Occipital lobe (tissue), 3 donors: Measurements from ENCODE around the gene ARL17A. TPM values are rescaled to one million over a fixed set of nuclear protein-coding genes. Genes with fewer than 3 reads are reported as not detected.
"Not testable (repeated sequence)": the region's sequence is repeated elsewhere in the genome, so short reads cannot be mapped to it uniquely, and the experiment has no call there.

Experiments
- DNase-seq: peaks from one replicate; lab custom pipeline; 2025; lab: John Stamatoyannopoulos, UW
- small RNA-seq: library from RNA; depleted of rRNA; stranded (forward); fragments of <200 nt; gene quantifications from one replicate; pipeline ENCODE3, GENCODE V24; 2014
- total RNA-seq: library from RNA; depleted of rRNA; stranded (reverse); fragments of >200 nt; gene quantifications from one replicate; pipeline ENCODE4 v1.2.3, GENCODE V29; 2014

The ARL17A gene
- total RNA-seq, 1 donor from 2014 or later = 10.9 TPM

DNA sequence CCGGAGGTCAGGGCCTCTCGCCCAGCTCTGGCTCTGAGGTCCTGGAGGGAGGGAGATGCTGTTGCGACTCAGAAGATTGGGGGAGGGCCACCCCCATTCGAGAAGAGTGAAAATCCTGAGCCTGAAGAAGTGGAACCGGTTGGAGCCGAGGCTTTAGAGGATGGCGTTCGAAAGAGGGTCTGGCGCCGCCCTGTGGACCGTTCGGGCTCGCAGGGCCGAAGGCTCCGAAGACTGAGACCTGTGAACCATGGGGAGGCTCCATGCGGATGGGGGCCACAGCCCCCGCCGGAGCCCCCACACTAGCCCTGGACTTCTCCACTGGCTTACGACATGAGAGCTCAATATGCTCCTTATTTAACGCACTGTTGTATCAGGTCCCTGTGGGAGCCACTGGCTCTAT lies 20.3 kb downstream of the ARL17A start:
- DNase-seq = not testable (repeated sequence)

DNA sequence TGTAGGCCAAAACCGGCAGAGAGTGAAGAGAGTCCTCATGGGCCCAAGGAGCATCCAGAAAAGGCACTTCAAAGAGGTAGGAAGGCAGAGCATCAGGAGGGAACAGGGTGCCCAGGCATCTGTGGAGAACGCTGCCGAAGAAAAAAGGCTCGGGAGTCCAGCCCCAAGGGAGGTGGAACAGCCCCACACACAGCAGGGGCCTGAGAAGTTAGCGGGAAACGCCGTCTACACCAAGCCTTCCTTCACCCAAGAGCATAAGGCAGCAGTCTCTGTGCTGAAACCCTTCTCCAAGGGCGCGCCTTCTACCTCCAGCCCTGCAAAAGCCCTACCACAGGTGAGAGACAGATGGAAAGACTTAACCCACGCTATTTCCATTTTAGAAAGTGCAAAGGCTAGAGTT lies 30.9 kb downstream of the ARL17A start:
- not testable (repeated sequence) for DNase-seq

GRCh38 chr17:46534716-46535115 lies 44.8 kb downstream of the ARL17A start:
- DNase-seq = not testable (repeated sequence)

GRCh38 chr17:46512168-46512567 lies 67.3 kb downstream of the ARL17A start, which contains the start of gene LRRC37A2:
TSS of gene LRRC37A2 (plus strand) at chr17:46512468. CDS start at chr17:46512713, 245 bp downstream.
- not testable (repeated sequence) for DNase-seq

- DNase-seq = not testable (repeated sequence)
Observed at GRCh38 chr17:46505896-46506295, 73.6 kb downstream of the ARL17A start.

GRCh38 chr17:46499437-46500139 lies 79.9 kb downstream of the ARL17A start:
- not testable (repeated sequence) for DNase-seq

GRCh38 chr17:46492021-46492420 lies 87.5 kb downstream of the ARL17A start:
- DNase-seq = not testable (repeated sequence)

DNA sequence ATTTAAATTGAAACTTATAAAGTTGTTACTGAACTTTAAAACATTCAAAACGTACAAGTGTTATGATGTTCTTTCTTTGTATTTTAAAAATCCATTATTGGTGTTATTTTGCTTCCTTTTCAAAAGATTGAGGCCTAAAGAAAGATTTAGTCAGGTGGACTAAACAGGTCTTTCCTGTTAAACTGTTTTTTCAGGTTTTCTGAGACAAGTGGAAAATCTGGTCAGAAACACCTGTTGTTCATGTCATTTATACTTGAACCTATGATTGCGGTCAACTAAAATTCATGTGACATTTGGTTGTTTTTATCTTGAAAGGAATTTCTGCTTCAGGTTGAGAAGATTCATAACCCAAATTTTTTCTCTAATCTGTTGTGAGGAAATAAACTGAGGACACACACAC lies 98.2 kb downstream of the ARL17A start:
- not testable (repeated sequence) for DNase-seq

GRCh38 chr17:46478823-46479222 lies 100.7 kb downstream of the ARL17A start:
- not testable (repeated sequence) for DNase-seq

DNA sequence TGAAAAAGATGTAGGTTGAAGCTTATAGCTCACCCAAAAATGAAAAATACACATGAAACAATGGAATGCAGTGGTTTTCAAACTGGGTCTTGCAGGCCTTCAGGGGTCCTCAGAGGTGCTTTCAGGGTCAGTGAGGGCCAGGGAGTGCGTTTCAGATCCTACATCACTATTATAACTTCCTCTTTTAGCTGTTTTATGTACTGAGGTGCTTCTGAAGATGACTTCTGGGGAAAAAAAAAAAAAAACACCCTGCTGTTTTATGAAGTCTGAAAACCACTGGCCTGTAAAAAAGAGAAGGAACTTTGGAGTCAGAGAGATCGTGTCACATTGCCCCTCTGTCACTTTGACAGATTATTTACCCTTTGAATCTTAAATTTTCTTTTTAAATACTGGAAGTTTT lies 103.9 kb downstream of the ARL17A start:
- DNase-seq = not testable (repeated sequence)

GRCh38 chr17:46474489-46474888 lies 105.0 kb downstream of the ARL17A start:
- DNase-seq = not testable (repeated sequence)

DNA sequence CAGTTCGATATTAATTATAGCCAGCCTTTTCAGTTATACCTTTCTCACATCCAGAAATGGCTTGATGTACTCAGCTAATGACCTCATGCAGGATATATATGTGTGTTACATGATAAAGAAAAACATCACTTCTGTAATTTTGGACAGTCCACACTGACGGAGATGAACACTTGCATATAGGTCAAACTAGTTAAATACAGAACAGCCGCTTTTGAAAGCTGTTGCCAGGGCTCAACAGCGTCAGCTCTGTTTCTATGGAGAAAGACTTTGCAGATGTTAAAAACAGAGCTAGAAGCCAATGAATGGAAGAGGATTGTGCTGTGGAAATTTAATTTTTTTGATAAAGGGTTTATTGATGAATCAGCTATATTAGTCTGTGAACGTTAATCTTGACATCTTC lies 111.9 kb downstream of the ARL17A start:
- DNase-seq = not testable (repeated sequence)

Small RNA genes lying within 50 kb of the gene (small RNA-seq; reads per million reads assigned to genes)
- gene RN7SL199P = not detected

Other genes with a start within 250 kb of the ARL17A start
- gene ARL17B, start 217.9 kb downstream of the ARL17A start, total RNA-seq = 15.3 TPM
- gene LRRC37A2, start 67.2 kb downstream of the ARL17A start, total RNA-seq = 7.6 TPM
- 64.6 TPM for gene NSF, start 11.0 kb upstream of the ARL17A start, total RNA-seq
- gene WNT3, start 239.0 kb upstream of the ARL17A start, total RNA-seq = 5.1 TPM